Neural cell (in vitro differentiated cells): Measurements from ENCODE around the gene TXNRD1. TPM values are rescaled to one million over a fixed set of nuclear protein-coding genes. Genes with fewer than 3 reads are reported as not detected.

Experiments
- H2AFZ ChIP-seq: fragments of 200-600, 300-800 bp; sonication (generic), shearing (Covaris generic); 2 replicates; pipeline ENCODE4 v1.6.0; 2014; ENCODE audit warnings: low read depth, mild to moderate bottlenecking, antibody characterized with exemption, low read length, moderate library complexity
- H3F3A ChIP-seq: fragments of 200-600 bp; shearing (Covaris generic); 2 replicates; pipeline ENCODE4 v1.6.1; 2016; ENCODE audit warnings: mild to moderate bottlenecking, moderate library complexity, mixed read lengths, antibody characterized with exemption, low read length; ENCODE audit not compliant: insufficient read depth, poor library complexity, severe bottlenecking
- H3K27ac ChIP-seq: fragments of 200-600, 300-800 bp; sonication (generic), shearing (Covaris generic); 2 replicates; pipeline ENCODE4 v1.5.1; 2014; ENCODE audit warnings: mild to moderate bottlenecking, low read length, moderate library complexity
- H3K27me3 ChIP-seq: fragments of 300-800, 200-600 bp; sonication (generic), shearing (Covaris generic); 2 replicates; pipeline ENCODE4 v1.6.0; 2014; ENCODE audit warnings: mild to moderate bottlenecking, low read depth, low read length, moderate library complexity; ENCODE audit not compliant: insufficient read depth
- H3K36me3 ChIP-seq: fragments of 300-800, 200-600 bp; sonication (generic), shearing (Covaris generic); 2 replicates; pipeline ENCODE4 v1.5.1; 2014; ENCODE audit warnings: mild to moderate bottlenecking, antibody characterized with exemption, low read length, moderate library complexity; ENCODE audit not compliant: insufficient read depth
- H3K4me2 ChIP-seq: fragments of 300-800, 200-600 bp; sonication (generic), shearing (Covaris generic); 2 replicates; pipeline ENCODE4 v1.6.0; 2014; ENCODE audit warnings: mild to moderate bottlenecking, low read length
- H3K4me3 ChIP-seq: fragments of 300-800, 200-600 bp; sonication (generic), shearing (Covaris generic); 2 replicates; pipeline ENCODE4 v1.5.1; 2014; ENCODE audit warnings: mild to moderate bottlenecking, low read length, moderate library complexity
- H3K79me2 ChIP-seq: fragments of 200-600 bp; shearing (Covaris generic); replicated peaks from 2 replicates; pipeline ENCODE4 v1.6.0; 2014; ENCODE audit warnings: mild to moderate bottlenecking, low read length, moderate library complexity; ENCODE audit not compliant: insufficient read depth
- H3K9ac ChIP-seq: fragments of 300-800, 200-600 bp; sonication (generic), shearing (Covaris generic); 2 replicates; pipeline ENCODE4 v1.6.1; 2016; ENCODE audit warnings: mild to moderate bottlenecking, low read length, mixed read lengths
- H3K9me2 ChIP-seq: fragments of 200-600 bp; shearing (Covaris generic); 2 replicates; pipeline ENCODE4 v1.6.1; 2016; ENCODE audit warnings: mild to moderate bottlenecking, low read length, mixed read lengths; ENCODE audit not compliant: insufficient read depth
- H3K9me3 ChIP-seq: fragments of 200-600, 300-800 bp; sonication (generic), shearing (Covaris generic); 2 replicates; pipeline ENCODE4 v1.6.1; 2016; ENCODE audit warnings: mild to moderate bottlenecking, mixed run types, low read length, moderate library complexity, mixed read lengths
- H4K20me1 ChIP-seq: fragments of 200-600 bp; shearing (Covaris generic); 2 replicates; pipeline ENCODE4 v1.6.1; 2016; ENCODE audit warnings: mild to moderate bottlenecking, mixed run types; ENCODE audit not compliant: insufficient read depth
- CTCF ChIP-seq: fragments of 450-650 bp; IDR thresholded peaks from 2 replicates; pipeline ENCODE4 v1.5.1; 2014; ENCODE audit warnings: antibody characterized with exemption, mild to moderate bottlenecking, moderate library complexity; ENCODE audit not compliant: poor library complexity, severe bottlenecking
- EP300 ChIP-seq: fragments of 450-650 bp; conservative IDR thresholded peaks from 2 replicates; pipeline ENCODE4 v1.6.1; 2014; ENCODE audit warnings: antibody characterized with exemption, mild to moderate bottlenecking, moderate library complexity; ENCODE audit not compliant: poor library complexity, severe bottlenecking
- EZH2 ChIP-seq: fragments of 200-600, 300-800 bp; shearing (Covaris generic), sonication (generic); IDR thresholded peaks from 2 replicates; pipeline ENCODE4 v1.6.1; 2014; ENCODE audit warnings: antibody characterized with exemption, low read length, borderline replicate concordance, mild to moderate bottlenecking; ENCODE audit not compliant: insufficient read depth, poor library complexity, severe bottlenecking
- MXI1 ChIP-seq: fragments of 450-650 bp; conservative IDR thresholded peaks from 2 replicates; pipeline ENCODE4 v1.6.1; 2014; ENCODE audit warnings: antibody characterized with exemption, mild to moderate bottlenecking; ENCODE audit not compliant: poor library complexity, severe bottlenecking
- POLR2AphosphoS5 ChIP-seq: IDR thresholded peaks from 2 replicates; pipeline ENCODE4 v1.6.1; 2012
- RAD21 ChIP-seq: fragments of 450-650 bp; conservative IDR thresholded peaks from 2 replicates; pipeline ENCODE4 v1.6.1; 2014; ENCODE audit warnings: antibody characterized with exemption, mild to moderate bottlenecking, moderate library complexity
- REST ChIP-seq: IDR thresholded peaks from 2 replicates; pipeline ENCODE4 v1.6.1; 2012; ENCODE audit warnings: borderline replicate concordance
- SMC3 ChIP-seq: fragments of 450-650 bp; conservative IDR thresholded peaks from 2 replicates; pipeline ENCODE4 v1.6.1; 2014; ENCODE audit warnings: antibody characterized with exemption, mild to moderate bottlenecking, moderate library complexity; ENCODE audit not compliant: poor library complexity
- TAF1 ChIP-seq: IDR thresholded peaks from 2 replicates; pipeline ENCODE4 v1.6.1; 2012; ENCODE audit warnings: low read depth
- polyA plus RNA-seq: library from polyadenylated mRNA; depleted of rRNA; stranded (reverse); fragments of >200 nt; gene quantifications from 2 replicates; pipeline ENCODE4 v1.2.3, GENCODE V29; 2014

Gene TXNRD1
- polyA plus RNA-seq, 1 donor from 2014 or later, result 59.6 TPM

GRCh38 chr12:104374806-104375205 lies 159.2 kb downstream of the TXNRD1 start:
- Histone ChIP-seq H3K9ac (no peak overlapping the region), H4K20me1 (no peaks in the 10 kb centered on the region), H3K27ac (no peak overlapping the region), H2AFZ (no peak overlapping the region), H3K36me3 (no peaks in the 10 kb centered on the region), H3F3A (no peaks in the 10 kb centered on the region), H3K27me3 (no peaks in the 10 kb centered on the region), H3K4me2 (no peak overlapping the region), H3K9me2 (no peaks in the 10 kb centered on the region), H3K9me3 (no peaks in the 10 kb centered on the region), H3K4me3 (no peak overlapping the region), H3K79me2 (no peaks in the 10 kb centered on the region)
- TF ChIP-seq REST (no peak), MXI1 (no peak), CTCF (no peak), SMC3 (no peak), EZH2 (no peak), EP300 (no peak), POLR2AphosphoS5 (no peak), TAF1 (no peak), RAD21 (no peak)

GRCh38 chr12:104375775-104376174 lies 160.2 kb downstream of the TXNRD1 start:
- H3K9me2 ChIP-seq, result no peaks in the 10 kb centered on the region
- H3F3A ChIP-seq, result no peaks in the 10 kb centered on the region
- no peak for TF ChIP-seq MXI1
- TF ChIP-seq EZH2, result no peak
- H4K20me1 ChIP-seq, result no peaks in the 10 kb centered on the region
- no peaks in the 10 kb centered on the region for H3K9me3 ChIP-seq
- no peaks in the 10 kb centered on the region for H3K79me2 ChIP-seq
- H3K4me2 ChIP-seq, result no peak overlapping the region
- H2AFZ ChIP-seq, result no peak overlapping the region
- no peaks in the 10 kb centered on the region for H3K27me3 ChIP-seq
- H3K36me3 ChIP-seq, result no peaks in the 10 kb centered on the region
- H3K4me3 ChIP-seq, result no peak overlapping the region
- H3K9ac ChIP-seq, result no peak overlapping the region
- H3K27ac ChIP-seq, result no peak overlapping the region
